HG03060 (cell line): ENCODE results near the gene MAST1.
A peak's percentile ranks its signal among the peaks of the same experiment; 100 is the strongest.
"Not testable (repeated sequence)": the region's sequence is repeated elsewhere in the genome, so short reads cannot be mapped to it uniquely, and the experiment has no call there.

Source experiments
- ATAC-seq: cut with Tn5 transposase; IDR thresholded peaks from one replicate; pipeline ENCODE4 v1.9.1; 2021; ENCODE audit warnings: low read depth, moderate number of reproducible peaks; ENCODE audit not compliant: unreplicated experiment

MAST1 gene

GRCh38 chr19:12800923-12801465, 37.3 kb upstream of the MAST1 start:
- no peak for ATAC-seq

GRCh38 chr19:12801466-12802266, 36.6 kb upstream of the MAST1 start, which contains the start of the genes PRDX2 and THSD8:
Gene PRDX2 (minus strand): TSS chr19:12801800. CDS start chr19:12801261, 539 bp downstream.
Gene THSD8 (plus strand): TSS chr19:12802069. CDS start chr19:12802072, 3 bp downstream.
- ATAC-seq = no peak

GRCh38 chr19:12802267-12803106, 35.8 kb upstream of the MAST1 start:
- ATAC-seq = no peak

GRCh38 chr19:12804051-12804450, 34.3 kb upstream of the MAST1 start:
- ATAC-seq = no peak

- ATAC-seq = peak; percentile 40
Measured at GRCh38 chr19:12806242-12807081, 31.9 kb upstream of the MAST1 start, which contains the start of gene RNASEH2A. Gene RNASEH2A (plus strand): TSS chr19:12806584. CDS start chr19:12806674, 90 bp downstream.

- no peak for ATAC-seq
Measured at GRCh38 chr19:12815088-12815487, 23.2 kb upstream of the MAST1 start.

GRCh38 chr19:12817188-12817587, 21.1 kb upstream of the MAST1 start:
- not testable (repeated sequence) for ATAC-seq

GRCh38 chr19:12817810-12818209, 20.5 kb upstream of the MAST1 start:
- ATAC-seq = not testable (repeated sequence)

GRCh38 chr19:12821761-12822160, 16.6 kb upstream of the MAST1 start:
- no peak for ATAC-seq

GRCh38 chr19:12825254-12826131, 12.8 kb upstream of the MAST1 start:
- ATAC-seq = no peak

- no peak for ATAC-seq
Measured at GRCh38 chr19:12828494-12828893, 9.8 kb upstream of the MAST1 start.

GRCh38 chr19:12833418-12833737, 4.9 kb upstream of the MAST1 start:
- ATAC-seq = no peak

- no peak for ATAC-seq
Measured at GRCh38 chr19:12833738-12834565, 4.4 kb upstream of the MAST1 start.

GRCh38 chr19:12834566-12834943, 3.8 kb upstream of the MAST1 start, which contains the start of gene RTBDN:
Gene RTBDN (minus strand): TSS chr19:12834579. CDS start chr19:12829979, 4,600 bp downstream.
- no peak for ATAC-seq

- no peak for ATAC-seq
Measured at GRCh38 chr19:12834976-12835757, 3.1 kb upstream of the MAST1 start.

- no peak for ATAC-seq
Measured at GRCh38 chr19:12836529-12836863, 1.8 kb upstream of the MAST1 start.

- ATAC-seq = no peak
Measured at GRCh38 chr19:12837225-12837624, 1.1 kb upstream of the MAST1 start.
